ENCODE measurements around the gene MROH7.

GRCh38 chr1:54619749-54620148 lies 21.8 kb upstream of the MROH7 start:
- TF ChIP-seq REST (IDR thresholded peaks at IDR 0.05; ENCODE audit: insufficient read depth in 1 of 2, low read depth in 2 of 2, low read length in 2 of 2), result no peak
- TF ChIP-seq POLR2AphosphoS5 (IDR thresholded peaks at IDR 0.05; ENCODE audit: low read depth, low read length), result no peak

Data from PFSK-1 (cell line).